Measurements from ENCODE around the gene SINHCAF.
"Not testable (repeated sequence)": the region's sequence is repeated elsewhere in the genome, so short reads cannot be mapped to it uniquely, and the experiment has no call there.

Gene SINHCAF

DNA sequence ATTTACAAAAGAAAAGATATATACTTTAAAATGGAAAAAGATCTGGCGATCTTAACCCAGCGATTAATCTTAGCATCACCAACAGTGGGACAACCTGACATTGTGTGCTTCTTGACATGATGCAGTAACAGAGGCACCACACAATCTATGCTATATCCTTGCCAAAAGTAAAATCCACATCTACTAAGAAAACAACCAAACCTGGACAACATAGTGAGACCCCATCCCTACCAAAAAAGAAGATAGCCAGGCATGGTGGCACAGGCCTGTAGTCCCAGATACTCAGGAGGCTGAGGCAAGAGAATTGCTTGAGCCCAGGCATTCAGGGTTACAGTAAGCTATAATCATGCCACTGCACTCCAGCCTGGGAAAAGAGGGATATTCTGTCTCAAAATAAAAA is 50.5 kb downstream of the SINHCAF start:
- TF ChIP-seq, protein P1, sequence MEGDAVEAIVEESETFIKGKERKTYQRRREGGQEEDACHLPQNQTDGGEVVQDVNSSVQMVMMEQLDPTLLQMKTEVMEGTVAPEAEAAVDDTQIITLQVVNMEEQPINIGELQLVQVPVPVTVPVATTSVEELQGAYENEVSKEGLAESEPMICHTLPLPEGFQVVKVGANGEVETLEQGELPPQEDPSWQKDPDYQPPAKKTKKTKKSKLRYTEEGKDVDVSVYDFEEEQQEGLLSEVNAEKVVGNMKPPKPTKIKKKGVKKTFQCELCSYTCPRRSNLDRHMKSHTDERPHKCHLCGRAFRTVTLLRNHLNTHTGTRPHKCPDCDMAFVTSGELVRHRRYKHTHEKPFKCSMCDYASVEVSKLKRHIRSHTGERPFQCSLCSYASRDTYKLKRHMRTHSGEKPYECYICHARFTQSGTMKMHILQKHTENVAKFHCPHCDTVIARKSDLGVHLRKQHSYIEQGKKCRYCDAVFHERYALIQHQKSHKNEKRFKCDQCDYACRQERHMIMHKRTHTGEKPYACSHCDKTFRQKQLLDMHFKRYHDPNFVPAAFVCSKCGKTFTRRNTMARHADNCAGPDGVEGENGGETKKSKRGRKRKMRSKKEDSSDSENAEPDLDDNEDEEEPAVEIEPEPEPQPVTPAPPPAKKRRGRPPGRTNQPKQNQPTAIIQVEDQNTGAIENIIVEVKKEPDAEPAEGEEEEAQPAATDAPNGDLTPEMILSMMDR (IDR thresholded peaks at IDR 0.05): no peak
- H3K36me3 Mint-ChIP-seq (ENCODE audit: low read depth): peaks cover 73% of the 10 kb centered on the region
- H3K27ac Mint-ChIP-seq: peak overlapping the region; percentile 96
- no peaks in the 10 kb centered on the region for H3K4me1 Mint-ChIP-seq
- no peaks in the 10 kb centered on the region for H3K27me3 Mint-ChIP-seq (ENCODE audit: low read depth, poor library complexity)
- no peak for DNase-seq
- no peak overlapping the region for H3K4me3 Mint-ChIP-seq
- H3K9me3 Mint-ChIP-seq: no peaks in the 10 kb centered on the region

DNA sequence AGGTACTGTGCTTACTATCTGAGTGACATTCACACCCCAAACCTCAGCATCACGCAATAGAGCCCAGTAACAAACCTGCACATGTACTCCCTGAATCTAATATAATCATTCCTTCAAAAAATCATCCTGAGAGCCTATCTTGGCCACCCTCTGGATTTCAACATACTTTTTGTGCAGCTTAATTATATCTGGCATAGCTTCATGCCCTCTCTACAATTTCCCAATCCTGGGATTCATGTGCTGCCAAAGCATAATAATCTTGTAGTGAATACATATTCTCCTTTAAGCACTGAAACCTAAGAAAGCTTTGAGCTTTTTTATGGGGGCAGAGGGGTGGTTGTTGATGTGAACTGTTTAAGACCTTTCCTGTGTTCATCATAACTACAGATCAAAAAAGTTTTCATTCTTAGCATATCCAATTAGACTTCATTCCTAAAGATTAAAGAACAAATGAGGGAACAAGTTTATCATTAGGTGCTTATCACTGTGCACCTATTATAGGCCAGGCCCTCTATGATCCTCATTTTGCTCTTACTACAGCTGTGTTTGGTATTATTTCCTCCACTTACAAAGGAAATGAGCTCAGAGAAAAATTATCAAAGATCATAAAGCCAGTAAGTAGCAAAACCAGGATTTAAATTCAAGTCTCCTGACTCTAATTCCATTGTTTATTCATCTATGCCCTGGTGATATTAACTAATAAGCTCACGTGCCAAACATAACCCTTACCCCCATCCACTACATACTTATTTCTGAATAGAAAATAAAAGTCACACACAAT is 51.2 kb downstream of the SINHCAF start:
- Mint-ChIP-seq H3K4me1 (peaks cover 5% of the 10 kb centered on the region), H3K9me3 (no peaks in the 10 kb centered on the region), H3K4me3 (no peak overlapping the region), H3K27ac (peak overlapping the region; percentile 96), H3K36me3 (ENCODE audit: low read depth) (peaks cover 74% of the 10 kb centered on the region), H3K27me3 (ENCODE audit: low read depth, poor library complexity) (no peaks in the 10 kb centered on the region)
- DNase-seq: no peak
- TF ChIP-seq, protein P1 (IDR thresholded peaks at IDR 0.05): no peak

DNA sequence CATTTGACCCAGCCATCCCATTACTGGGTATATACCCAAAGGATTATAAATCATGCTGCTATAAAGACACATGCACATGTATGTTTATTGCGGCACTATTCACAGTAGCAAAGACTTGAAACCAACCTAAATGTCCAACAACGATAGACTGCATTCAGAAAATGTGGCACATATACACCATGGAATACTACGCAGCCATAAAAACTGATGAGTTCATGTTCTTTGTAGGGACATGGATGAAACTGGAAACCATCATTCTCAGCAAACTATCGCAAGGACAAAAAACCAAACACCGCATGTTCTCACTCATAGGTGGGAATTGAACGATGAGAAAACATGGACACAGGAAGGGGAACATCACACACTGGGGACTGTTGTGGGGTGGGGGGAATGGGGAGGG is 52.2 kb downstream of the SINHCAF start:
- H3K4me3 Mint-ChIP-seq; H3K4me1 Mint-ChIP-seq; H3K27me3 Mint-ChIP-seq (ENCODE audit: low read depth, poor library complexity); DNase-seq; H3K9me3 Mint-ChIP-seq: not testable (repeated sequence)
- Mint-ChIP-seq H3K36me3 (ENCODE audit: low read depth) (peaks cover 73% of the 10 kb centered on the region), H3K27ac (peak overlapping the region; percentile 87)

- Mint-ChIP-seq H3K27ac (peak overlapping the region; percentile 76), H3K27me3 (ENCODE audit: low read depth, poor library complexity) (no peaks in the 10 kb centered on the region), H3K4me1 (peaks cover 5% of the 10 kb centered on the region), H3K9me3 (no peaks in the 10 kb centered on the region), H3K36me3 (ENCODE audit: low read depth) (peaks cover 62% of the 10 kb centered on the region), H3K4me3 (no peak overlapping the region)
- TF ChIP-seq, protein P1 (IDR thresholded peaks at IDR 0.05): no peak
- no peak for DNase-seq
These were observed 53.2 kb downstream of the SINHCAF start for GRCh38 chr12:31272607-31273225.

GRCh38 chr12:31267966-31268365 is 58.0 kb downstream of the SINHCAF start:
- Mint-ChIP-seq H3K27ac (no peak overlapping the region), H3K36me3 (ENCODE audit: low read depth) (peaks cover 37% of the 10 kb centered on the region), H3K4me3 (no peak overlapping the region), H3K9me3 (no peaks in the 10 kb centered on the region), H3K27me3 (ENCODE audit: low read depth, poor library complexity) (no peaks in the 10 kb centered on the region), H3K4me1 (peaks cover 5% of the 10 kb centered on the region)
- no peak for DNase-seq
- TF ChIP-seq, protein P1 (IDR thresholded peaks at IDR 0.05): no peak

DNA sequence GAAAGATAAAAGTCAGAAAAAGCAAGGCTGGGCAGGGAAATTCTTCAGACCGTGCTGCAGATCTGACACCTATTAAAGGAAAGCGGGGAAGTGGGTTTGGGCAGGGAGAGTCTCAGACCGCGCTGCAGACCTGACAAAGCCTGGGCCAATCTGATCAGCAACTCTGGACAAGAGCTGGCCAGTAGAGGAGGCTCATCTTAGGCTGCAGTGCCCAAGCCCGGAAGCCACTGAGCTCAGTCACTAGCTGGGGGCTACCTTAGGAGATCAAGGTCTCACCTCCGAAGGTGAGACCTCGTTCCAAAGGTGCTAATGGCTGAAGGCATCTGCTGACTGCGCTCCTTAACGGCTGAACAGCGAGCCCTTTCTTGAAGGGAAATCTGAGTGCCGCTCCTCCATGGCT is 60.2 kb downstream of the SINHCAF start:
- Mint-ChIP-seq H3K4me3 (no peak overlapping the region), H3K27ac (no peak overlapping the region), H3K27me3 (ENCODE audit: low read depth, poor library complexity) (no peaks in the 10 kb centered on the region), H3K9me3 (no peaks in the 10 kb centered on the region), H3K36me3 (ENCODE audit: low read depth) (peaks cover 25% of the 10 kb centered on the region), H3K4me1 (peaks cover 5% of the 10 kb centered on the region)
- TF ChIP-seq, protein P1 (IDR thresholded peaks at IDR 0.05): no peak
- DNase-seq: no peak
